DOHH2 (cell line): ENCODE data around the gene MACROD2.

ENCODE experiments used
- H3F3A ChIP-seq: fragments of 200-600 bp; sonication (generic), shearing (Covaris generic); 2 replicates; pipeline ENCODE4 v1.6.0; 2016; ENCODE audit warnings: antibody characterized with exemption, mild to moderate bottlenecking; ENCODE audit not compliant: control insufficient read depth, insufficient read depth
- H3K27ac ChIP-seq: fragments of 200-600 bp; sonication (generic); 2 replicates; pipeline ENCODE4 v1.5.1; 2014; ENCODE audit warnings: low read depth, mild to moderate bottlenecking, low read length, moderate library complexity
- H3K27me3 ChIP-seq: fragments of 200-600 bp; sonication (generic); 2 replicates; pipeline ENCODE4 v1.6.1; 2014; ENCODE audit warnings: mild to moderate bottlenecking, low read length, mixed read lengths; ENCODE audit not compliant: control insufficient read depth
- H3K36me3 ChIP-seq: fragments of 200-600 bp; sonication (generic); 2 replicates; pipeline ENCODE4 v1.6.1; 2014; ENCODE audit warnings: mild to moderate bottlenecking, low read length, moderate library complexity, mixed read lengths; ENCODE audit not compliant: control insufficient read depth
- H3K4me1 ChIP-seq: fragments of 200-600 bp; sonication (generic); 2 replicates; pipeline ENCODE4 v1.6.1; 2014; ENCODE audit warnings: mild to moderate bottlenecking, low read length, mixed read lengths; ENCODE audit not compliant: control insufficient read depth
- H3K4me2 ChIP-seq: fragments of 200-600 bp; sonication (generic); 2 replicates; pipeline ENCODE4 v1.6.0; 2014; ENCODE audit warnings: mild to moderate bottlenecking, low read length, moderate library complexity
- H3K4me3 ChIP-seq: fragments of 200-600 bp; sonication (generic); 2 replicates; pipeline ENCODE4 v1.5.1; 2014; ENCODE audit warnings: mild to moderate bottlenecking, low read length, mixed read lengths
- H3K79me2 ChIP-seq: fragments of 200-600 bp; sonication (generic); 2 replicates; pipeline ENCODE4 v1.6.1; 2014; ENCODE audit warnings: mild to moderate bottlenecking, low read length, mixed read lengths; ENCODE audit not compliant: control insufficient read depth
- H3K9me2 ChIP-seq: fragments of 200-600 bp; sonication (generic); replicated peaks from 2 replicates; pipeline ENCODE4 v1.6.1; 2014; ENCODE audit warnings: mild to moderate bottlenecking, low read length, mixed read lengths; ENCODE audit not compliant: control insufficient read depth
- H3K9me3 ChIP-seq: fragments of 200-600 bp; sonication (generic); 2 replicates; pipeline ENCODE4 v1.6.1; 2014; ENCODE audit warnings: antibody characterized with exemption, low read length, mixed read lengths; ENCODE audit not compliant: control insufficient read depth, insufficient read depth
- H4K20me1 ChIP-seq: fragments of 200-600 bp; sonication (generic); 2 replicates; pipeline ENCODE4 v1.6.0; 2014; ENCODE audit warnings: low read depth, mild to moderate bottlenecking, antibody characterized with exemption, low read length, moderate library complexity; ENCODE audit not compliant: control insufficient read depth, insufficient read depth
- CTCF ChIP-seq: fragments of 200-600 bp; sonication (generic); IDR thresholded peaks from one replicate; pipeline ENCODE4 v1.5.1; 2014; ENCODE audit warnings: antibody characterized with exemption, mild to moderate bottlenecking, low read depth, low read length; ENCODE audit not compliant: poor library complexity, severe bottlenecking
- EZH2phosphoT487 ChIP-seq: fragments of 200-600 bp; sonication (generic); IDR thresholded peaks from 2 replicates; pipeline ENCODE4 v1.6.1; 2017; ENCODE audit warnings: borderline replicate concordance, mild to moderate bottlenecking, antibody characterized with exemption, low read length, moderate library complexity, mixed read lengths

The MACROD2 gene

GRCh38 chr20:15018966-15019365 is 1023.6 kb downstream of the MACROD2 start:
- no peaks in the 10 kb centered on the region for H3K27me3 ChIP-seq
- H3K4me1 ChIP-seq = no peaks in the 10 kb centered on the region
- TF ChIP-seq EZH2phosphoT487 (no peak), CTCF (no peak)
- no peaks in the 10 kb centered on the region for H3K9me2 ChIP-seq
- no peak overlapping the region for H3K27ac ChIP-seq
- no peaks in the 10 kb centered on the region for H3K36me3 ChIP-seq
- H3F3A ChIP-seq = no peaks in the 10 kb centered on the region
- no peaks in the 10 kb centered on the region for H3K9me3 ChIP-seq
- no peak overlapping the region for H3K4me3 ChIP-seq
- no peaks in the 10 kb centered on the region for H3K79me2 ChIP-seq
- no peak overlapping the region for H3K4me2 ChIP-seq
- H4K20me1 ChIP-seq = no peaks in the 10 kb centered on the region

GRCh38 chr20:15020845-15021244 is 1025.5 kb downstream of the MACROD2 start:
- Histone ChIP-seq H3F3A (no peaks in the 10 kb centered on the region), H4K20me1 (no peaks in the 10 kb centered on the region), H3K27ac (no peak overlapping the region), H3K79me2 (no peaks in the 10 kb centered on the region), H3K36me3 (no peaks in the 10 kb centered on the region), H3K4me1 (no peaks in the 10 kb centered on the region), H3K9me3 (no peaks in the 10 kb centered on the region), H3K4me3 (no peak overlapping the region), H3K9me2 (no peaks in the 10 kb centered on the region), H3K4me2 (no peak overlapping the region), H3K27me3 (no peaks in the 10 kb centered on the region)
- TF ChIP-seq CTCF (no peak), EZH2phosphoT487 (no peak)

- Histone ChIP-seq H3K27me3 (no peaks in the 10 kb centered on the region), H3K36me3 (no peaks in the 10 kb centered on the region), H3K4me3 (no peak overlapping the region), H3K9me2 (no peaks in the 10 kb centered on the region), H4K20me1 (no peaks in the 10 kb centered on the region), H3K4me2 (no peak overlapping the region), H3K27ac (no peak overlapping the region), H3F3A (no peaks in the 10 kb centered on the region), H3K4me1 (no peaks in the 10 kb centered on the region), H3K79me2 (no peaks in the 10 kb centered on the region), H3K9me3 (no peaks in the 10 kb centered on the region)
- no peak for TF ChIP-seq CTCF
Observed at GRCh38 chr20:15022921-15023320, 1027.6 kb downstream of the MACROD2 start.

GRCh38 chr20:15026759-15027158 is 1031.4 kb downstream of the MACROD2 start:
- Histone ChIP-seq H3K79me2 (no peaks in the 10 kb centered on the region), H3K4me2 (no peak overlapping the region), H3K4me1 (no peaks in the 10 kb centered on the region), H3F3A (no peaks in the 10 kb centered on the region), H3K36me3 (no peaks in the 10 kb centered on the region), H3K9me2 (no peaks in the 10 kb centered on the region), H4K20me1 (no peaks in the 10 kb centered on the region), H3K4me3 (no peak overlapping the region), H3K9me3 (no peaks in the 10 kb centered on the region; the same call in 1 of the 2 replicates), H3K27ac (no peak overlapping the region), H3K27me3 (no peaks in the 10 kb centered on the region)
- no peak for TF ChIP-seq EZH2phosphoT487
- no peak for TF ChIP-seq CTCF
